Stimulated activated CD4-positive, alpha-beta T cell treated with anti-CD3 and anti-CD28 coated beads, TNF-alpha, amount 100 ng/mL, for 24 hours (primary cell): ENCODE measurements around the gene EHBP1.
"Not testable (repeated sequence)": the region's sequence is repeated elsewhere in the genome, so short reads cannot be mapped to it uniquely, and the experiment has no call there.

ENCODE experiments used
- DNase-seq, 3 experiments: peaks; one replicate each; pipeline ENCODE4 v3.0.0-alpha.2; 2020; ENCODE audit warnings: low read depth in 3 of 3

The EHBP1 gene

DNA sequence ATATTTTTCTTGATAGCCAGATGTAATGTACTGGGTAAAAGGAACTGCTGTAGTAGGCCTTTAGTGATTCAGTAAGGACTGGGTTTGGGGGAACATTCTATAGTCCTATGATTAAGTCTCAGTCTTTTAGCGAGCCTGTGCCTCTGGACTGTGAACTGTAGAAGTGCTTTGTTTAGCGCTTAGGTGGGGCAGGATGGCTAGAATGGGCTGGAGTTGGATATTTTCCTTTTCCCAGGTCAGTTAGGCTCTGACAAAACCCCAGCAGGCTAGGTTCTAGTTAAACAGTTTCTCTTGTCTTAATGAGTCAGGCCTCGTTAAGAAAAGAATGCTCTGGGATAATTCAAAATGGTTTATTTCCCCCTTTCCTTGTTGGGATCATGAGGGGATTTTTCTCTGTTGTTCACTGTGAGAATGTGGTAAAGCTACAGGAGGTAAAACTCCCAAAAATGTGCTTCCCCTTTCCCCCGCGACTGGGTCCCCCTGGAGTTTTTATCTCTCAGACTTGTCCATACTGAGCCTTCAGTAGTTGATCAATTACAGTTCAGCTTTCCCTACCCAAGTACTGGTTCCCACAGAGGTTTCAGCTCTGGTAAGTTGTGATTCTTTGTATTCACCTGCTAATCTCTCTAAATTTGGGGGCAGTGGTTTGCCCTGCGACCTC is 31.5 kb downstream of the EHBP1 start:
- no peak for DNase-seq

DNA sequence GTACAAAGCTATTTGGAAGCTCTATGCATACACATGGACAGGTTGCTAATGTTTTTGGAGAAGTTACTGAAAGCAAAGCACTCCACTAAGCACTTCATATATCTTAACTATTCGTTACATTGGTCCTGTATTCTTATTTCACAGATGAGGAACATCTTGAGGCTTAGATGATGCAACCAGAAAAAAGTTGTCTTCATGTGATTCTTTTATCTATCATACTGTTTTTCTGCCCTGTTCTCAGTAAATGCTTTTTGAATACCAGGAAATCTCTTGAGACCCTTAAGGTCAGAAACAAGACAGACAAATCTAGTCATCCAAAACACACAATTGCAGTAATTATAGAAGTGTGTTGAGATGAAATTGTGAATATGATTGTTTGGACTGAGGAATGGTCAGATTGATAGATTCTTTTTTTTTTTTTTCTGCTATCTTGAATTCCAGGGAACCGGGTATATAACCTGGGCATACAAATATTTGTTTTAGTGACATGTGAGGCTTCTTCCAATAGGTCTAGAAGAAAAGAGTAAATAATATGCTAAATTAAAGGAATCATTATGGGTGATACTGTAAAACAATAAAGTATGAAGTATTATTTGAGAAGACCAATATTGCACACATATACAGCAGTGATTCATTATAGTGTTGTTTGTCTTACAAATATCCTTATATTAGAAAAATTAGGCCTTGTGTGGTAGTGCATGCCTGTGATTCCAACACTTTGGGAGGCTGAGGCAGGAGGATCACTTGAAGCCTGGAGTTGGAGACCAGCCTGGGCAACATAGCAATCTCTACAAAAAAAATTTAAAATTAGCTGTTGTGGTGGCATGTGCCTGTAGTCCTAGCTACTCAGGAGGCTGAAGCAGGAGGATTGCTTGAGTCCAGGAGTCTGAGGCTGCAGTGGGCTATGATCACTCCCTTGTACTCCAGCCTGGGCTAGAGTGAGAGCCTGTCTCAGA is 33.7 kb downstream of the EHBP1 start:
- no peak for DNase-seq

DNA sequence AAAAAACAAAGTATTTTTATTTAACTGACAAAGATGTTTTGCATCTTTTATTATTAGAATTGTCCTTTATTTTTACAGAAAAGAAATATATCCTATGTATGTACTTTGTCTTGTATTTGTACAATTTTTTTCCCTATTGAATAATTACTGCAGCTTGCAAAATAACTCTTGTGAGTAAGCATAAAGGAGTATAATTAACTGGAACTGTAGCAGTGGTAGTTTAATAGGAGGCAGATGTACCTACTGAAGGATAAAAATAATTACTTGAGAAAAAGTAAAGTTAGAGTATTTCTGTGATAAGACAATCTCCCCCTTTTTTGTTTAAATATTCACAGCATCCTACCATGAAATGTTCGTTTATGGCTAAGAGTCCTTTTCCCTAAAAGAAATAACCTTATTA is 34.7 kb downstream of the EHBP1 start:
- no peak for DNase-seq

DNA sequence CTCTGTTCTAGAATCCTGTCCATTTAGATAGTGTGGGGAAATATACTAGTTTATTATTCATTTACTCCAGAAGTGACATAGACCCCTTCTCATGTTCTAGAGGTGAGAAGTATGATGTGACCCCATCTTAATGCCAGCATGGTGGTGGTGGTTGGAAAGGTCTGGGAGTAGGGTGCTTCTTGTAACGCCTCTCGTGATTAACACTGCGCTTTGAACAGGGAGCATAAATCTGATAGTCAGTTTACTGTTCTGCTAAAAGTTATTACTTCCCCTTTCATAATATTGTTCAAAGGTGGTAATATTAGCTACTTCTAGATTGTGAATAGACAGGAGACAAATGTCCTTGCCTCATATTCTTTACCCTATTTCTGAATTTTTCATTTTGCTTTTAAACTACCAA is 35.6 kb downstream of the EHBP1 start:
- no peak for DNase-seq

DNA sequence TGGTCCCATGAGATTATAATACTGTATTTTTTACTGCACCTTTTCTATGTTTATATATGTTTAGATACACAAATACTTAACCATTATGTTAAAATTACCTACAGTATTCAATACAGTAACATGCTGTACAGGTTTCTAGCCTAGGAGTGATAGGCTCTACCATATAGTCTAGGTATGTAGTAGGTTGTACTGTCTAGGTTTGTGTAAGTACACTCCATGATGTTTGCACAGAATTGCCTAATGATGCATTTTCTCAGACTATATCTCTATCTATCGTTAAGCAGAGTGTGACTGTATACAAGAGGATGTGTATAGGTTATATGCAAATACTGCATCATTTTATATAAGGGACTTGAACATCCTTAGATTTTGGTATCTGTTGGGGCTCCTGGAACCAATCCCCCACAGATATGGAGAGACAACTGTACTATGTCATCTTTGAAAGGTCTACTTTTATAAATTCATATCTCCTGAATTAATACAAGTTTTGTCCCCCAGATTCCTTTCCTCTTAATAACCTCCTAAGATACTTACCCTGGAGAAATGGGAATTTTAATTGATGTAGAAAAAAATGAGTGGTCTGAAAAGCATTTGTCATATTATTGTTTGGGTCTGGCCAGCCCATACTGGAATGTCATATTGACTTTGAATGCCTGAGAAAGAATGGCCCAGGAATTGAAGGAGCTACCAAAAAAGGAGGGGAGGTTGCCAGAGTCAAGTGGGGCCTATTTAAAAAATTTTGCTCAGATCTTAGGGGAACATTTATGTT is 36.6 kb downstream of the EHBP1 start:
- no peak for DNase-seq

DNA sequence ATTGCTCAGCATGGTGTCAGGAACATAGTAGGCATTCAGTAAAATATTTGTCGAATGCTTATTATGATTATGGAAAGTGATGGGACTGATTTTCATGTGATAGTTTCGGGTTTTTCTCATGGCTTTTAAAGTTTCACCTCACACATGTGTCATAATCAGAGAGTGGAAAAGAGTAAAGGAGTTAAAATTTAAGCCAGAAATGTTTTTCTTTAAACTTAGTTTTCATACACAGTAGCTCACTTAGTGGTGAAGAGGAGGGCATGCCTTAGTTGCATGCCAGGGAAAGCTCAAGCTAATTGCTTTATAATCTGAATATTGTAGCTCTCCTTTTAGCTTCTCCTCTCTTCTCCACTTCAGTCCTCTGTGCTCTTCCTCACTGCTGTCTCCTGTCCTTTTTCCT is 38.0 kb downstream of the EHBP1 start:
- DNase-seq = no peak

DNA sequence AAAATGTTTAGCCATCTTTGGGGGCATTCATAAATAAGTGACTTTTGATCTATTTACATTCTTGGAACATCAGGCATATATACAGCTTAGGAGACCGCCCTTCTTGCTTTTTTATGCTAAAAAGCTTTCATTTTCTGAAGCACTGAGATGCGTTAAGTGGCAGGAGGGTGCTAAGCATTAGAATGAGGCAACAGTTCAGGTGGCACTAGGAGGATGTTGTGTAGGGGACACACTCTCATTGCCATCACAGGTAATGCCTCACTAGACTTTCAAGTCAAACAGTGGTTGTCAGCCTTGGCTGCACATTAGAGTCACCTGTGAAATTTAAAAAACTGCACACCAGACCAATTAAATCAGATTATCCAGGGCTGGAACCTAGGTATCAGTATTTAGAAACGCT is 39.1 kb downstream of the EHBP1 start:
- DNase-seq = no peak

DNA sequence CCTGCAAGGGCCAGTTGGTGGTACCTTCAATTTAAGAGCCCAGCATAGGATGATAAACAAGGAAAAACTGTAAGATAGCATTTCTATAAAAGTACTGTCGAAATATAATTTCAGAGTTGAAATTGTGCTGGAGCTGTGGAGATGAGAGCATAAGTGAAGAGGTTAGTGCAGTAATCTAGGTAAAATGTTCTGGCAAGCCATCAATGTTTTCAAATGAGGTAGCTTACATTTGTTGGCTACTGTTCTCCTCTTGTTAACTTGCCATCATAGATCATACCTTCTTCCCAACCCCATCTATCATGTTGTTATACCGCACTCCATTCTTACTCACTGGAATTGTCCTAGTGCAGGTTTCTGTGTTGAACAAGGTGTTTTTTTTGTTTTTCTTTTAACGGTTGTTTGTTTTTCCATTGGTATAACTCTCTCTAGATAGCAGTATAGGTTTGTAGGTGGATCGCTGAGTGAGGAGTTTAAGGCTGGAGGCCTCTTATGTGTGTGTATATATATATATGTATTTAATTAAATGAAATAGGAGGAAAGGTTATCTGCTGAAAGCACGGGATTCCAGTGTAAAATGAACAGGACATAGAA is 40.5 kb downstream of the EHBP1 start:
- DNase-seq = no peak

DNA sequence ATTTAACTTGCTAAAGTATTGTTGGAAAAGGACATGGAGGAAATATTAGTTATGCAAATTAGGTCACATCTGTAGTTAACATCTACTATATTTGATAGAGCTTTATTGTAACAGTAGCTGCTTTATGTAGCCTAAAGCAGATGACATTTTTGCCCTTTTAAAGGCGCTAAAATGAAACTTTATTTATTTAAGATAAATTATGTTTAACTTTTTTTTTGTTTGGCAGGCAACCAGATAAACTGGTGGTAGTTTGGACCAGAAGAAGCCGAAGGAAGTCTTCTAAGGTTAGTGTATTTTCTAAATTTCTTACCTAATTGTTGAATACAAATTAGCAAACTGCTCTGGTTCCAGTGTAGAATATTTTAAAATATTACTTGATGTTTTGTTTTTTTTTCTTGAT is 41.7 kb downstream of the EHBP1 start:
- DNase-seq = no peak

DNA sequence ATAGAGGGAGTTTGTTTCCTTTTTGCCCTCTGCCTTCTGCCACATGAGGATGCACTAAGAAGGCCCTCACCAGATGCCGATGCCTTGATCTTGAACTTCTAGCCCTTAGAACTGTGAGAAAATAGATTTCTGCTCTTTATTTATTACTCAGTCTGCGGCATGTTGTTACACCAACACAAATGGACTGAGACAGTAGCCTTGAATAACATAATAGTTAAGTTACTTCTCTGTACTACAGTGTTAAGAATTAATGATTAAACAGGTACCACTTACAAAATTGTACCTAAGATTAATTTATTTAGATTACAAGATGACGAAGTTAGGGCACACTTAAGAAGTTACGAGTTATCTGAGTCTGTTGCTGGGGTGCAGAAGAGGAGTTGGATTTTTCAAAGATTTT is 42.4 kb downstream of the EHBP1 start:
- DNase-seq = no peak

DNA sequence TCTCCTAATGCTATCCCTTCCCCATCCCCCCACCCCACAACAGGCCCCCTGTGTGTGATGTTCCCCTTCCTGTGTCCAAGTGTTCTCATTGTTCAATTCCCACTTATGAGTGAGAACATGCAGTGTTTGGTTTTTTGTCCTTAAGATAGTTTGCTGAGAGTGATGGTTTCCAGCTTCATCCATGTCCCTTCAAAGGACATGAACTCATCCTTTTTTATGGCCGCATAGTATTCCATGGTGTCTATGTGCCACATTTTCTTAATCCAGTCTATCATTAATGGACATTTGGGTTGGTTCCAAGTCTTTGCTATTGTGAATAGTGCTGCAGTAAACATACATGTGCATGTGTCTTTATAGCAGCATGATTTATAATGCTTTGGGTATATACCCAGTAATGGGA is 43.6 kb downstream of the EHBP1 start:
- not testable (repeated sequence) for DNase-seq

DNA sequence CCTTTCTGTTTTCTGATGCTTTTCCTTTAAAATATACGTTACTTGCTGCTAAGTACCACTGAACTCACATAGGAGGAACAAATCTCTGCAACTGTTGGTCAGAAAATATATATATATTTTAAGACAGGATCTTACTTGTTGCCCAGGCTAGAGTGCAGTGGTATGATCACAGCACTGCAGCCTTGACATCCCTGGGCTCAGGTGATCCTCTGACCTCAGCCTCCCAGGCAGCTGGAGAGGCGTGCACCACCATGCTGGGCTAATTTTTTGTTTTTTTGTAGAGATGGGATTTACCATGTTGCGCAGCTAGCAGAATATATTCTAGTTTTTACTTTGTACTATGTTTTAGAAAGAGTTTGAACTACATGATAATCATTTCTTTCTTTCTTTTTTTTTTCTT is 51.5 kb downstream of the EHBP1 start:
- DNase-seq = no peak

DNA sequence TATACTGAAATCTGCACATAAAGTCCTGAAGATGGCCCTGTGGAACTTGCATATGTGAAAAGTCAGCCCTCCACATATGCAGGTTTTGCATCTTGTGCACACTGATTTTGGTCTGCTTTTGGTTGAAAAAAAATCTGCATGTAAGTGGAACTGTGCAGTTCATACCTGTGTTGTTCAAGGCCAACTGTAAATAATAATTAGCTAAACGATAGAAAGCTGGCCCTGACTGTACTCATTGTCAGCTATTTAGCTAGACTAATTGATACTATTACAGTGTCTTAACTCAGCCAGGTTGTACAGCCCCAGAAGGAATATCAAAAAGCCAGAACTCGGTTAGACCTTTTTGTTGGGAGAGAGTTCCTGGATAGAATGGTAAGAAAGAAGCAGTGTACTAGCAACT is 54.5 kb downstream of the EHBP1 start:
- no peak for DNase-seq

DNA sequence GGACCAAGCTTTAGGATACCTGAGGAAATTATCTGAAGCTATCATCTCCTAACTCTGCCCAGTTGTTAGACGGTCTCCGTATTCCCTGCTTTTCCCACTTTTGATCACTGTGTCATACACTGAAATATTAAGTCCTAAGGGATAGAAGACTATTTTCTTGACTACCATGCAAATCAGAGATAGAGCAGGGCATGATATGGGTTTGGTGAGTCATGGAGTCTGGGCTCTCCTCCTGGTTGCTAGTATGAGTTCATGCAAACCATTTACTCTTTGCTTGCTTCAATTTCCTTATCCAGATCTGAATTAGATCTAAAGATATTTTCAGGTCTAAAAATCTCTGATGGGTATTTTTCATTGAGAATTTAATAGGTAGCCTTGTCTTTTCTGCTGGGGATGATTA is 55.0 kb downstream of the EHBP1 start:
- DNase-seq = no peak

DNA sequence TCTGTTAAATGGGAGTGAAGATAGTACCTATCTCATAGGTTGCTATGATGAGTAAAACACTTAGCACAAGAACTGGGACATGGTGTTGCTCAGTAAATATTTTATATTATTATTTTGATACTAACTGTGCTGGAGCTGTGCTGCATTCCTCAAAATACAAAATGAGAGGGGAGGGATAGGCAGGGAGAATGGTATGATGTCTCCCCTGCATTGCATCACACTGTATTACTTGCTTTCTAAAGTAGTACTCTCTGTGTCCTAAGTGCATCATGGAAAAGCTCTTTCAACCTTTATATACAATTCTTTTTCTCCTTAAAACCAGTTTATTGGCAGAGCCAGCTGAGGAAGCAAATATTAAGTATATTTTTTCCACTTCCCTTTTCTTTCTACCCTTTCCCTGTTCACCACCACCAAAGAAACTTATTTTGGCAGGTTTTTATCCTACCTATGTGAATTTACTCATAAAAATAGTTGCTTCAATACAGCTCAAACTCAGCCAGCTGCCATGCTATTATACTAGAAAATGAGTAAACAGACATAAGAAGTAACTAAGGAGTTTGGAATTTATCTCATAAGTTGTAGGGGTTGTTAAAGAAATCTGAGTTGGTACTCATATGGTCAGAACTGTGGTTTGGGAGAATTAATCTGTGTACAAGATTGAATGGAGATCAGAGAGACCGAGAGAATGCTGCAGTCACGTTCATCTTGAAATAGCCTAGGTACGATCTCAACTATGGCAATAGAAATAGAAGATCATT is 60.3 kb downstream of the EHBP1 start:
- no peak for DNase-seq

DNA sequence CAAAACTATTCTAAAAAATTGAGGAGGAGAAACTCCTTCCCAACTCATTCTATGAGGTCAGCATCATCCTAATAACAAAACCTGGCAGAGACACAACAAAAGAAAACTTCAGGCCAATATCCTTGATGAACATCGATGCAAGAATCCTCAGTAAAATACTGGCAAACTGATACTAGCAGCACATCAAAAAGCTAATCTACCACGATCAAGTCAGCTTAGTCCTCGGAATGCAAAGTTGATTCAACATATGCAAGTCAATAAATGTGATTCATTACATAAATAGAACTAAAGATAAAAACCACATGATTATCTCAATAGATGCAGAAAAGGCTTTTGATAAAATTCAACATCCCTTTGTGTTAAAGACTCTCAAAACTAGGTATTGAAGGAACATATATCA is 63.1 kb downstream of the EHBP1 start:
- no peak for DNase-seq

DNA sequence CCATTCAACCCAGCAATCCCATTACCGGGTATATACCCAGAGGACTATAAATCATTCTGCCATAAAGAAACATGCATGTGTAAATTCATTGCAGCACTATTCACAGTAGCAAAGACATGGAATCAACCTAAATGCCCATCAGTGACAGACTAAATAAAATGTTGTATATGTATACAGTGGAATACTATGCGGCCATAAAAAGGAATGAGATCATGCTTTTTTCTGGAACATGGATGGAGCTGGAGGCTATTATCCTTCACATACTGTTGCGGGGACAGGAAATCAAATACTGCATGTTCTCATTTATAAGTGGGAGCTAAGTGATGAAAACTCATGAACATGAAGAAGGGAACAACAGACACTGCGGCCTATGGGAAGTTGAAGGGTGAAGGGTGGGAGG is 65.1 kb downstream of the EHBP1 start:
- no peak for DNase-seq

DNA sequence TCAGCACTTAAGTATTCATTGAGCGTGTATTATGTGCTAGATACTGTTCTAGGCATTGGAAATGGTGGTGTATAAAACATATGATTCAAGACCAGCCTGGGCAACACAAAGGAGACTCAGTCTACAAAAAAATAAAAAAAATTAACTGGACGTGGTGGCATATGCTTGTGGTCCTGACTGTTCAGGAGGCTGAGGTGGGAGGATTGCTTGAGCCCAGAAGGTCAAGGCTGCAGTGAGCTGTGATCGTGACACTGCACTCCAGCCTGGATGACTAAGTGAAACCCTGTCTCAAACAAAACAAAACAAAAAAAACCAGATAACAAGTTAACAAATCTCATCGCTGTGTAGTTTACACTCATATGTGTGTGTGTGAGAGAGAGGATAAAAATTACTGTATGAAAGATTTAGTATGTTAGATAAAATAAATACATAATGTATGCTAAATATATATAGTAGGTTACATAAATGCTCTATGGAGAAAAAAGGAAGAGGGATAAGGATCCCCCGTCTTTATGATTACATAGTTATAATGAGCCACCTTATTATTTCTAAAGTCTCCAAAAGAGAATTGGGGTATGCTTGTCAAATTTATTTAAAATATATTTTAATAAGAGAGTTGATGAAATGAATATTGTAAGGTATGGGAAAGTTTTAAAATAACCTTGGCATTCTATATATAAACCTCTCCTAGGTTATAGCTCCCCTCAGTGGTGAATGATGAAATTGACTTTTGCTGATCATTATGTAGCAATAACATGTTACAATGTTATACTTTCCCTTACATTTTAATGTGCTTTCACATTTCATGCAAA is 69.2 kb downstream of the EHBP1 start:
- DNase-seq = no peak

DNA sequence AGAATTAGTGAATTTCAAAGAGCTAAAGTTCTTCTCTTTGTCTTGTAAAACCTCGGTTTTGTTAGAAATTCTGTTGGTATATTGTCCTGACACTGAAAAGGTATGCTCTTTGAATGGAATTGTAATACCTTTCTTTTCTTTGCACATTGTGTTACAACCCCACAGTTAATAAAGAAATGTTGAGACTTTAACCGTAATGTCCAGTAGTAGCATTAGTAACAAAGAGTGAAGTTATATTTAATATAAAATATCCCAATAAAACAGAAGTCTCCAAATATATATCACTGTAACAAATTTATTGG is 69.8 kb downstream of the EHBP1 start:
- no peak for DNase-seq

DNA sequence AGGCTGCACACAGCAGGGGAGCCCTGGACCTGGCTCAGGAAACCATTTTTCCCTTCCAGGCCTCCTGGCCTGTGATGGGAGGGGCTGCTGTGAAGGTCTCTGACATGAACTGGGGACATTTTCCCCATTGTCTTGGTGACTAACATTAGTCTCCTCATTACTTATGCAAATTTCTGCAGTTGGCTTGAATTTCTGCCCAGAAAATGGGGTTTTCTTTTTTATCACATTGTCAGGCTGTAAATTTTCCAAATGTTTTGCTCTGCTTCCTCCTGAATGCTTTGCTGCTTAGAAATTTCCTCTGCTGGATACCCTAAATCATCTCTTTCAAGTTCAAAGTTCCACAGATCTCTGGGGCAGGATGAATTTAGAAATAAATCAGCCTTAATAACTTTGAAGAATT is 78.2 kb downstream of the EHBP1 start:
- DNase-seq = no peak

DNA sequence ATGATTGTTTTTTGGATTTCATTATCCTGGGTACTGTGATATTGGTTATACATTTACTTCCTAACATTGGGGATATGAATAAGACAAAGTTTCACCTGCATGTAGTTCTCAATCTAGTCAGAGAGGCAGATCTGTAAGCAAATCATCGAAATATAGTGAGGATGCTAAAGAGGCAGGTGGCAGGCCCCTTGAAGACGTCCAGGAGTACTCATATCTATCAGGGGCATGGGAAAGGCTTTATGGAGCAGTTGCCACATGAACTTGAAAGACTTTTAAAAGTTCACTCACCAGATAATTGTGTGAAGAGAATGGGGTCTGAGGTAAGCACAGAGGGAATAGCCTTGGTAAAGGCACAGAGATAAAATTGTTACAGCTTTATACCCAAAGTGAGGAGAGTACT is 78.8 kb downstream of the EHBP1 start:
- no peak for DNase-seq
